ENCODE results near the gene RHCG. TPM values are rescaled to one million over a fixed set of nuclear protein-coding genes. Genes with fewer than 3 reads are reported as not detected.

The RHCG gene
- total RNA-seq, 2 donors from 2014 or later, result 0.48 to 0.67 TPM

DNA sequence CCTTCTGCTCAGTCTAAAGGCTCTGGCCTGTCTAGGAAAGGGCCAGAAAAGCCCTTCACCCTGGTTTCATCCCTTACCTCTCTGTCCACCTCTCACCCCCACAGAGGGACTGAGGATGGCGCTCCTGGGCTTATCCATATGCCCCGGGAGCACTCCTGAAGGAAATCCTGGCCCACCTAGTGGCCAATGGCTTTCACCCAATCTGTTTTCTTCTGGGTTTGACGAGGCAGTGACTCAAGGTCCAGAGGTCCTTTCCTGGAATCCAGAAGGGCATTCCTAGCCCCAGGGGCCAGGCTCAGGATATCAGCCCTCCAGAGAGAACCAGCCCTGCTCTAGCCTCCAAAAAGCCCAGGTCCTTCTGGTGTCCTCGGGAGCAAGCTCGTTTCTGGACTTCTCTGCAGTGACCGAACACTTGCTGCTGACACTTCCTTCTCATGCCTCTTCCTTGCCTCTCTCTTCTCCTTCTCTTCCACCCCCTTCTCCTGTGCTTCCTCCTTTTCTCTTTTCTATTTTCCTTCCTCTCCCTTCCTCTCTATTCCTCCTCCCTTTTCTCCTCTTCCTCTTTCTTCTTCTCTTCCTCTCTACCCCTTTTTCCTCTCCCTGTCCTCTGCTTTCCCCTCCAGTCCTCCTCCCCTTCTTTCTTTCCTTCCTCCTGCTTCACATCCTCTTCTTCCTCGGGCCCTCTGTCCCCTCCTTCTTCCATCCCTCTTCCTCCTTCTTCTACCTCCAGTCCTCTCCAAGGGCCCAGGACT, 59.6 kb downstream of the RHCG start:
- Histone ChIP-seq H3K4me3 (no peak overlapping the region), H3K9me3 (no peaks in the 10 kb centered on the region), H3K27me3 (no peaks in the 10 kb centered on the region), H3K4me1 (no peaks in the 10 kb centered on the region), H3K9ac (ENCODE audit: low read depth in 2 of 2, low read length in 2 of 2) (no peak overlapping the region), H3K36me3 (no peaks in the 10 kb centered on the region), H3K27ac (no peak overlapping the region)
- intact Hi-C loops (cut with DNase I), result no loop called here
- TF ChIP-seq, protein P1, sequence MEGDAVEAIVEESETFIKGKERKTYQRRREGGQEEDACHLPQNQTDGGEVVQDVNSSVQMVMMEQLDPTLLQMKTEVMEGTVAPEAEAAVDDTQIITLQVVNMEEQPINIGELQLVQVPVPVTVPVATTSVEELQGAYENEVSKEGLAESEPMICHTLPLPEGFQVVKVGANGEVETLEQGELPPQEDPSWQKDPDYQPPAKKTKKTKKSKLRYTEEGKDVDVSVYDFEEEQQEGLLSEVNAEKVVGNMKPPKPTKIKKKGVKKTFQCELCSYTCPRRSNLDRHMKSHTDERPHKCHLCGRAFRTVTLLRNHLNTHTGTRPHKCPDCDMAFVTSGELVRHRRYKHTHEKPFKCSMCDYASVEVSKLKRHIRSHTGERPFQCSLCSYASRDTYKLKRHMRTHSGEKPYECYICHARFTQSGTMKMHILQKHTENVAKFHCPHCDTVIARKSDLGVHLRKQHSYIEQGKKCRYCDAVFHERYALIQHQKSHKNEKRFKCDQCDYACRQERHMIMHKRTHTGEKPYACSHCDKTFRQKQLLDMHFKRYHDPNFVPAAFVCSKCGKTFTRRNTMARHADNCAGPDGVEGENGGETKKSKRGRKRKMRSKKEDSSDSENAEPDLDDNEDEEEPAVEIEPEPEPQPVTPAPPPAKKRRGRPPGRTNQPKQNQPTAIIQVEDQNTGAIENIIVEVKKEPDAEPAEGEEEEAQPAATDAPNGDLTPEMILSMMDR (IDR thresholded peaks at IDR 0.05), result no peak
- no peak for DNase-seq

DNA sequence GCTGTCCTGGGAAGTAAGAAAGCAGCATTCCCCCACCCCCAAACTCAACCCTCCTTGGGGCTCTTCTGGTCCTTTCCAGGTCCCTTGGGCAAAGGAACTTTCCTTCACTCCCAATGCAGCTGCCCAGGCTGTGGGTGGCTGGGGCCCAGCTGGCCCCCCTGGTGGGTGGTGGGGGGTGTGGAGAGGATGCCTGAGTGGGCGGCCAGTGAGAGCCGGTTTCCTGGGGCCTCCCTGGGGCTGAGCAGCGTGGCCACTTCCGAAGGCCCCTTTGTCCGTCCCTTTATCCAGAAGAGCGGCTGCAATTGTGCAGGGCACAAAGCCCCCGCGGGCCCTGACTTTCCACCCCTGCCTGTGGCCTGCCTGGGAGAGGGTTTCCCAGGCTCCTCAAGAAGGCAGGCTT, 61.0 kb downstream of the RHCG start:
- Histone ChIP-seq H3K9me3 (no peaks in the 10 kb centered on the region), H3K4me3 (no peak overlapping the region), H3K27ac (no peak overlapping the region), H3K9ac (ENCODE audit: low read depth in 2 of 2, low read length in 2 of 2) (no peak overlapping the region), H3K4me1 (peaks cover 1% of the 10 kb centered on the region), H3K36me3 (no peaks in the 10 kb centered on the region), H3K27me3 (no peaks in the 10 kb centered on the region)
- intact Hi-C loops (cut with DNase I), result no loop called here
- no peak for DNase-seq
- TF ChIP-seq, protein P1 (IDR thresholded peaks at IDR 0.05), result no peak

DNA sequence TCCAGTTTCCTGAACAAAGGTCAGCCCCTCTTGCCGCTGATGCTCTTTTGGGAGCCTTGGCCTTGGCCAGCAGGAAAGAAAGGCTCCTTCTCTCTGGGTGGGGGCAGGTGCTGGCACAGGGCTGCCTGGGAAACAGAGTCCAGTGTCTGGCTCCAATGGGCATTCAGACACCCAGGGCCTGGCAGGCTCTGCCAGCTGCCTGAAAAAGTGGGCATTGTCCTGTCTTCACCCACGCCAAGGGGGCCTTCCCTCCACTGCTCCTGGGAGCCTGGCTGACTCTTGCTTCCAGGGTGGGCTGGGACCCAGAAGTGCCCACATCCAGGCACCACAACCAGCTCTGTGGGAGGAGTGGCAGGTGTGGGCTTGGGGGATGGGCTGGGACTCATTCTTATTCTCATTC, 62.7 kb downstream of the RHCG start:
- TF ChIP-seq, protein P1 (IDR thresholded peaks at IDR 0.05), result no peak
- DNase-seq, result no peak
- H3K36me3 ChIP-seq, result no peaks in the 10 kb centered on the region
- H3K4me3 ChIP-seq, result no peak overlapping the region
- no peaks in the 10 kb centered on the region for H3K27me3 ChIP-seq
- no peak overlapping the region for H3K27ac ChIP-seq
- intact Hi-C loops (cut with DNase I), result no loop called here
- H3K4me1 ChIP-seq, result peaks cover 3% of the 10 kb centered on the region
- no peak overlapping the region for H3K9ac ChIP-seq (ENCODE audit: low read depth in 2 of 2, low read length in 2 of 2)
- no peaks in the 10 kb centered on the region for H3K9me3 ChIP-seq

DNA sequence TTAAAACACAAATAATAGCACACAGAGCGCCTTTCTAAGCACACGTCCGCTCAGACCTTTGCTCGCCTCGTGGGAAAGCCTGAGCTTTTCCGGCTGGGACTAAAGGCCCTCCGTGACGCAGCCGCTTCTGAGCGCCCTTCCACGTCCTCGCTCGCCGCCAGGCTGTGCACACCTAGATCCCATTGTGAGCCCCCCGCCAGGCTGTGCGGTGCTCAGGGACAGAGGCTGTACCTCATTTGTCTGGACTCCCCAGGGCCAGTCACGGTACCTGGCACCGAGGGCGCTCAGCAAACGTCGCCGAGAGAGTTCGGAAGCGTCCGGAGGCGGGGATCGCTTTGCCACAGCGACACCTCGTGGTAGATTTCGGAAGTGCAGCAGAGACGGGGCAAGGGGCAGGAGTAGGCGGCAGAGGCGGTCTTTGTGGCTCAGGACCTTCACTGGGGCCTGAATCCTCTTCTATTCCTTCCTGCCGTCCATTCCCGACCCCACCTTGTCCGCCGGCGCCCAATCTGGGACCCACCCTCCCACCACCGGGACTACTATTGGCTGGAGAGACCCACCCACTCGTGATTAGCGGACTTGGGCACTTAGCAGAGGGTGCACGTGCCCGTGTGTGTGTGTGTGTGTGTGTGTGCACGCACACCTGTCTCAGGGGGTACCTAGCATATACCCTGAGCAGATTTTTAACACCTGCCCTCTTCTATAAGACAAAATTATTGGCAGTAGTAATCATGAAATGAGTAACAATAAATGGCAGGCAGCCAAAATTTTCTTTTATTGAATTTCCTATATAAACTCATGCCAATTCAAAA, 65.6 kb downstream of the RHCG start:
- Histone ChIP-seq H3K9ac (ENCODE audit: low read depth in 2 of 2, low read length in 2 of 2) (peak overlapping the region in 1 of 2 donors; percentile 54), H3K36me3 (no peaks in the 10 kb centered on the region), H3K9me3 (no peaks in the 10 kb centered on the region), H3K4me1 (peaks cover 3% of the 10 kb centered on the region), H3K27me3 (no peaks in the 10 kb centered on the region), H3K27ac (no peak overlapping the region), H3K4me3 (peak overlapping the region; percentile 39)
- intact Hi-C loops (cut with DNase I), result loop anchor here (2.0 kb wide), 1 partner anchor 72 kb away; no protein-coding TSS in a partner anchor
- TF ChIP-seq, protein P1 (IDR thresholded peaks at IDR 0.05), result peak; percentile 97
- peak; percentile 94 for DNase-seq

DNA sequence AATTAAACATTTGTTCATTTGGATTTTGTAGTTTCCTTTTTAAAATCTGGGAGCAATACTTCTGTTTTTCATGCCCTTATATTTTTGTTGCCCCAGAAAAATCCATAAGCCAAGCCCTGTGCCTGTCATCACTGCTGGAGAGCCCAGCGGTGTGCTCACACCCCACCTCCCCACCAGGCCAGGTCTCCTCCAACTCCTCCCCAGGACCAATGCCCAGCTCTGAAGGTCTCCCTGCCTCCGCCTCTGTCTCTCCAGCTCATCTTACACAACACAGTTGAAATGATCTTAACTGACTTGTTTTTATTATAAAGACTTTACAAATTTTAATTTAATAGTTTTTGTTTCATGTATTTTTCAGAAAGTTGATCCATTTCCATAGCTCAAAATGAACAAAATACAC, 66.4 kb downstream of the RHCG start:
- intact Hi-C loops (cut with DNase I), result loop anchor here (2.0 kb wide), 1 partner anchor 71 kb away; no protein-coding TSS in a partner anchor
- TF ChIP-seq, protein P1 (IDR thresholded peaks at IDR 0.05), result no peak
- no peaks in the 10 kb centered on the region for H3K9me3 ChIP-seq
- no peak overlapping the region for H3K27ac ChIP-seq
- DNase-seq, result no peak
- no peaks in the 10 kb centered on the region for H3K27me3 ChIP-seq
- no peak overlapping the region for H3K4me3 ChIP-seq
- H3K4me1 ChIP-seq, result peaks cover 3% of the 10 kb centered on the region
- no peak overlapping the region for H3K9ac ChIP-seq (ENCODE audit: low read depth in 2 of 2, low read length in 2 of 2)
- H3K36me3 ChIP-seq, result no peaks in the 10 kb centered on the region
